ENCODE data around the gene RABGAP1L.

Gene RABGAP1L

DNA sequence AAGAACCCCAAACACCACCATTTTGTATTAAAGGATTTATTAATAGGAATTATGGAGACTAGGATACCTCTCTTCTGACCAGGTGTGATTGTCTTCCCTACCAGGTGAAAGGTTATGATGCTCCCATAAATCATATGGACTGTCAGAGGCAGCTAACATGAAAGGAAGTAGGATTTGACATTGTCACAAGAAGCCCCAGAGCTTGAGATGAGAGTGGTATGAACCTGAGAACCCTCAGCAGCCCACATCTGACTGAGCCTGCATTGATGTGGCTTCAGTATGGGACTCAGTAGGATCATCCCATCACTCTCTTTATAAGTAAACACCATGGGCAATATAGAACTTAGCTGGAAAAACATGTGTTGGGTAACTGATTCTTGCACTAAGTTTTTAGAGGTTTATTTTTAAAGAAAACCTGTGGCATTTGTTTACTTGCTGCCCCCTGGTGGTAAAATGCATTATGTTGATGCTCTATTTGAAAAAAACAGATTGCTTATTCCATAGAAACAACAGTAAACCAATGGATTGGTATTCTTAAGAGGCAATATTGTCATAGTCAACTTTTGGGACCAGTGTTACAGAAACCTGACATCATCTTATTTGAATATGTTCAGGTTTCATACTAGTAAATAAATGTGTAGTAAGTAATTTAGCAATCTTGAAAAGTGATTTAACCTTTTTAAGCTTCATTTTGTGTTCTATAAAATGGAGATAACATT, 823.8 kb downstream of the RABGAP1L start:
- peak; percentile 29 for DNase-seq

- no peak for DNase-seq
Observed at GRCh38 chr1:174984952-174985351, 825.6 kb downstream of the RABGAP1L start.

- no peak for DNase-seq
Observed at GRCh38 chr1:174988539-174988938, 829.2 kb downstream of the RABGAP1L start.

- DNase-seq = no peak
Observed at GRCh38 chr1:174988986-174989385, 829.7 kb downstream of the RABGAP1L start.

DNA sequence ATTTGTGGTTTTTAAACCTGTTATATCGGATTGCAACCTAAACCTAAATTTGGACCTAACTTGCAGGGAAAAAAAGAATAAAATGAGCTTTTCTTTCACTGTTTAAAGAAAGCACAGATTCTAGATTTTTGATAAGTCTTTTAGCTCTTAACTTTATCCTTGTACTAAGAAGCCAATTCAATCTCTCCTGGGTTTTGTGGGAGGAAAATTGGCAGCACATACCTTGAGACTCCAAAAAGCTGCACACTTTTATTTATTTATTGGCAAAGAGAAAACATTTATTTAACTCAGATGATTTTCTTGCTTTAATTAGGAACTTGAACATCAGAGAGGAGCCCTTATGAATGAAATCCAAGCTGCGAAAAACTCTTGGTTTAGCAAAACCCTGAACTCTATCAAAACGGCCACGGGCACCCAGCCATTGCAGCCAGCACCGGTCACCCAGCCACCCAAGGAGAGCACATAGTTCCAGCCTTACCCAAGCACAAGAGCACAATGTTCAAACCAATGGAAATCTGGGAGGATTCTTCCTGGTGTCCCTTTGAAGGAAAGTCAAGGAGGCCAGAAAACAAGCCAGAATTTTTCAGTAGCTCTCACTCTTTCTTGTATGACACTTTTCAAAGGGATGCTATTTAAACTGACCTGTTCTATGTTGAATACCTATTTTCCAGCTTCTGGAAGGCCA, 830.4 kb downstream of the RABGAP1L start:
- no peak for DNase-seq

- no peak for DNase-seq
Observed at GRCh38 chr1:174990382-174990999, 831.2 kb downstream of the RABGAP1L start.

GRCh38 chr1:174991473-174991872, 832.2 kb downstream of the RABGAP1L start:
- no peak for DNase-seq

GRCh38 chr1:174995121-174995520, 835.8 kb downstream of the RABGAP1L start:
- no peak for DNase-seq

DNA sequence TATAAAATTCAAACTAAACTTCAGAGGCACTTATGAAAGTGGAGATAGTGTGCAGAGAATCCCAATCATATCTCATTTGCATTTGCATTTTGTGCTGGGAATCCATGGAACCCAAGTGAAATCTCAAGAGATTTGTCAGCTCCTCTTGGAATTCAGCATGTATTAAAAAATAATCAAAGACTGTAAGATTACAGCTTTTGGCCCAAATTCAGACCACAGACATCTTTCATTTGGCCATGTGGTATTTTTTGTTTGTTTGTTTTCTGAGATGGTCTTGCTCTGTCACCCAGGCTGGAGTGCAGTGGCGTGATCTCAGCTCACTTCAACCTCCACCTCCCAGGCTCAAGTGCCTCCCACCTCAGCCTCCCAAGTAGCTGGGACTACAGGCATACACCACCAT, 836.6 kb downstream of the RABGAP1L start:
- DNase-seq = no peak

DNA sequence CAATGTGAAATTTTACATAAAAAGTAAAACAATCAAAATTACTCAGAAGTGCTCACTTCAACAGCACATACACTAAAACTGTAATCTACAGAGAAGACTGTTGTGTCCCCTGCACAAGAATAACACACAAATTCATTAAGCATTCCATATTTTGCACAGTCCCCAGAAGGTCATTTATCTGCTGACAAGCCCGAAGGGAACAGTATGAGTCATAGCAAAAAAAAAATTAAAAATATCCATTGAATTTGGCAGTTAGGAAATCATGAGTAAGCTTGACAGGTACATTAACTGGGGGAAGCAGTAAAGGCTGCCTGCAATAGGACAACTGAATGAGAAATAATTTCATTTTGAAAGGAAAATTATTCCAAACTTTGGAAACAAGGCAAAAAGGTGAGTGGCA, 837.2 kb downstream of the RABGAP1L start:
- DNase-seq = no peak

- no peak for DNase-seq
Observed at GRCh38 chr1:174997041-174997440, 837.7 kb downstream of the RABGAP1L start.

DNA sequence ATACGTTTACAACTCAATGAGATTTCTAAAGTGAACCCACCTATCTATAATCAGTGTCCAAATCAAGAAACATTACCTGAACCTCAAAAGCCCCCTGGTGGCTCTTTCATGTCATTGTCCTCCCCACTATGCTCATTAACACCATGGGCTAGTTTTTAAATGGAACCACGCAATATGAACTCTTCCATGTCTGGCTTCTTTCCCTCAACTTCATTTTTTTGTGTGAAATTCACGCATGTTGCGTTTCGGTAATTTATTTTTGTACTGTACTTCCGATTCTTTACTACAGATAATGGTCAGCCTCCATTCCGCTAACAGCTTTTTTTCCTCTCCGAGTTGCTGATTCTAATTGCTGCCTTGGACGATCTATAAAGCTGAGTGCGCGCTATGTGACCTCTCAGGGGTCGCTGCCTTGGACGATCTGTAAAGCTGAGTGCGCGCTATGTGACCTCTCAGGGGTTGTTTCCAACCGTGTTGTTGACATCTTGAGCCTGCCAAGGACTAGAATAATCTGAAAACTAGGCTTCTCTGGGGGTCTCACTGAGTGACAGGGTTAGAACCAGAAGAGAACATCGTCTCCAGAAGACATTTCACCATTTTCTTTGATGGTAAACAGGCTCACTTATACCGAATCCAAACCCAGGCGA, 839.4 kb downstream of the RABGAP1L start:
- peak; percentile 86 for DNase-seq

DNA sequence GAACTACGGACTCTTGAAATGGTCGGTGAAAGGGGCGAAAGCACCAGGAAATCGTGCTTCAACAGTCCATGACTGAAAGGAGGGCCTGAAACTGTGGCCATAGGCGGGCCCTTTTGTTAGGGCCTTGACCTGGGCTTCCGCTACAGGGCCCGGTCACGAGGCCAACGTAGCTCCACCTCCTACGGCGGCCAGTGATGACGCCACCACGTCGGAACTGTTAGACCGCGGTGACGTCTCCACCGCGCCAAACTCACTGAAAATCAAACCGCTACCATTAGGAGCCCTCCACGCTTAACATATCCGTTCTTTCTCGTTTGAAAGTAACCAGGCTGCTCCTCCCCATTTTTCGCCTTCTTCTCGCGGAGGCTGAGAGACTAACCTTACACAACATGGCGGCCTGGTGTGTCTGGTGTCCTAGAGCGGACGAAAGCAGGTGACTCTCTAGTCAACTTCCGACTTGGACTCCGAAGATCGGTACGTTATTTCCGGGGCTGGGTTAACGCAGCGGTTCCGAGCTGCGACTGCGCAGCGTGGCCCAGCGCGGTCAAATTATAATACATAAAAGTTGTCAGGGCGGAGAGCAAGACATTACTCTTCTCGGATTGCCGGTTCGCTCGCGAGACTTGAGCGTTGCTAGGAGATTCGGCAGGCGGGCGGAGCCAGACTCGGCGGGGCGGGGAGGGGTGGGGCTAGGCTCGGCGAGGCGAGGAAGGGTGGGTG, 840.1 kb downstream of the RABGAP1L start:
- DNase-seq = peak; percentile 98

DNA sequence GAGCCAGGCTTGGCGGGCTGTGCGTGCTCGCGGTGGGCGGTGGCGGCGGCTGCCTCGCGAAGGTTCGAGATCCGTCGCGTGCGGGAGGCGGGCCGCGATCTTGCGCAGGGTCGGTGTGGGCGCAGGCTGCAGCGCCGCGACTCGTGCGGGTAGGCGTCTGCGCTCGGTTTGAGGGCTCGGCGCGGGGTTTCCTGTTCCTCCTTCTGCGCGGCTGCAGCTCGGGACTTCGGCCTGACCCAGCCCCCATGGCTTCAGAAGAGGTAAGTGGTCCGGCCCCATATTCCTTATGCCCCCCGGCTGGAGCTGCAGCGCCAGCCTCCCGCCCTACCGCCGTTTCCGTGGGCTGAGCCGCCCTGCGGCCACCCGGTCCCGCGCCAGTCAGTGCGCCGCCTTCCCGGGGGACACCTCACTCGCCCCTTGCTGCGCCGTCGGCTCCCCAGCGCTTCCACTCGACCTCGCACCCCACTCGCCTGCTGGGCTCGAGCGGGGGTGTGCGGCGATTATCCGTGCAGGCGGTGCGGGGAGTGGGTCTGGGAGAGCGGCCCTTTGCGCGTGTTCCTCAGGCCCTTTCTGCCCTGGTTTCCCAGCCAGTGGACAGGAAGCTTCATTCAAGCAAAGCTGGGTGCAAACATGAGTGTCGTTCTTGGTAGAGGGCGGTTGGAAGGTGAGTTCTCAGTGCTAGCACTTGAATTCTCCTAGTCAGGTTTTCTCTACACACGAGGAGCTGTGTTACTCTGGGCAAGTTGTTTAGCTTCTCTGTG, 840.8 kb downstream of the RABGAP1L start, which contains the start of gene CACYBP:
Gene CACYBP, plus strand, starts transcription at position 12 of the 761 bp plus-strand sequence. Its CDS starts 234 bp downstream, at position 246.
- DNase-seq = no peak

- DNase-seq = no peak
Observed at GRCh38 chr1:175000697-175001187, 841.4 kb downstream of the RABGAP1L start.

- no peak for DNase-seq
Observed at GRCh38 chr1:175002910-175003517, 843.7 kb downstream of the RABGAP1L start.

DNA sequence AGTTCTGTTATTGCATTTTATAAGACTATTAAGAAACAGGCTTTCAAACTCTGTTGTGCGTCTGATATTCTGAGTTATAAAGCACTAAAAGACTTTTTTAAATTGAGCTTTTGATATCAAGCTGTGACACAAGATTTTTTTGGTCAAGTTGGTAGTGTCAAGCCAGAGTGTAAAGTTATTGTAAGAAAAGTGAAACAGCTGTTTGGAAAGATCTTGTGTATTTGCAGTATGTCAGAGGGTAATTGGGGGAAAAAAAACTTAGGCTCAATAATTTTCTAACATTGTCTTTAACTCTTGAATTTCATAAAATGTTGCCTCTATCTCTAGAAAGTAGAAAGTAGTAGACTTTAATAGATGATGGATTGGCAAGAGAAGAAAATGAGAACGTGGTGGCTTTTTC, 844.2 kb downstream of the RABGAP1L start:
- no peak for DNase-seq

DNA sequence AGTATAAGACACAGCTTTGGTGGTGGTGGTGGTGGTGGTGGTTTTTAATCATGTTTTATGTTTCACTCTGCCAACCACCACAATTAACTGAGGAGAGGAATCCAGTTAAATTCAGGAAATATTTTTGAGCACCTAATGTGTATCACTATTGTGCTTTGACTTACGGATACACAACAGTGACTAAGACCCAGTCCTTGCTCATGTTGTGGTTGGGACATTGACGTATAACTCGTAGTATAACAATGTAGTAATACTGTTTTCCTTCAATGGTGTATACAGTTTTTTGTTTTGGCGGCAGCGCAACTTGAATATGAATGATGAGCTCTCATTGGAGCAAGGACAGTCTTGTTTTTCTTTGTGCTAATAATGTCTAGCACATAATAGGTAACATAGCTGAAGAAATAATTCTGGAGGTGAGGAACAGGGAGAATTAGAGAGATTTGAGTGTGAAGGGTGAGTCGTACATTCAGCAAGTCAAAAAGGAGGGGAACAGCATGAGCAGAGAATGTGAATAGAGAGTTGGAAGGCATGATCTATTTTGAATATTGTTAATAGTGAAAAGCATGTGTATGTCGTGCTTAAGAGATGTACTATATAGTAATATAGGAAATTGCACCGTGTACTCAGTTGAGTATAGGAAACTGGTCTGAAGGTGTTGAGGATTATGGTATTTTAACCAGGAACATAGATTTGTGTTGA, 845.9 kb downstream of the RABGAP1L start:
- DNase-seq = no peak

DNA sequence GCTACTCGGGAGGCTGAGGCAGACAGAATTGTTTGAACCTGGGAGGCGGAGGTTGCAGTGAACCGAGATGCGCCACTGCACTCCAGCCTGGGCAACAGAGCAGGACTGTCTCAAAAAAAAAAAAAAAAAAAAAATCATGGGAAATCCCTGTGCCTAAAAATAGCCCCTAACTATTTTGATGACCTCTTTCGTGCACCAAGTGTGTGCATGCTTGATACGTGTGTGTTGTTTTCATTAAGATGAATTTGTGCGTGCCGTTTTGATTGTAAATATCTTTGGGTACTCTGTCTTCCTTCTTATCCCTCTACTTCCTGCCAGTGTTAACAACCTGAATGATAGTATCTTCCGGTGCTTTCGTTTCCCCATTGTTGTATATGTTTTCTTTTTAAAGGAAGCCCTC, 850.2 kb downstream of the RABGAP1L start:
- no peak for DNase-seq

DNA sequence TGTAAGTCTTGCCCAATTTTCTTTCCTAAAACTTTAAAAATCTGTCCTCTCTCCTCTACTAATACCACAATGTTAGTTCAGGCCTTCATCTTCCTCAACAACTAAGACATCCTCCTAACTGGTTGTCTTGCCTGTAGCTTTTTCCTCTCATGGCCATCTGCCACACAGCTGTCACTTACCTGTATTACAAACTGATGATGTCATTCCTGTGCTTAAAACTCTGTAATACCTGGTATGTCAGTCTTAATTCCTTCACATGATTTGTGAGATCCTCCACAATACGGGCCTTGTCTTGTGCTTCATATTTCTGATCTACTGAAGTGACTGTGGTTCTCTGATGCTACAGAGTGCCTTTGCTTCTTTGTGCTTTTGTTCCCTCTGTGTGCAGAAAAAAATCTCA, 854.1 kb downstream of the RABGAP1L start:
- DNase-seq = no peak

DNA sequence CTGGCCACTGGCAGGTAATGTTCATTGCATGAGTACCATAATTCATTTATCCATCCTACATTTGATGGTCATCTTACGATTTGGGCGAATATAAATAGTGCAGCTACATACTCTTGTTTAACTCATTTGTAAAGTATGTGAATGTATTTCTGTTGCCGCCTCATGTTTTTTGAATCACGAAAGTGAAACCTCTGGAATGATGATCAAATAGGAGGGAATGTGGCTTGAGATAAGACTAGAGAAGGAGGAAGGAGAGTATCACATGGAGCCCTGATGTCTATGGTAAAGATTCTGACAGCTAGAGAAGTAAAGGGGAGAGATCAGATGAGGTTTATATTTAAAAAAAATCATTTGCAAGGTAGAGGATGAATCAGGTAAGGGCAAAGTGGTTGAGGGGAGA, 855.9 kb downstream of the RABGAP1L start:
- DNase-seq = no peak

Measured in NCI-H1105 (cell line).